HG03045 (cell line): ENCODE measurements around the gene VWA1.
"Not testable (repeated sequence)": the region's sequence is repeated elsewhere in the genome, so short reads cannot be mapped to it uniquely, and the experiment has no call there.

Source experiments
- ATAC-seq: cut with Tn5 transposase; IDR thresholded peaks from one replicate; pipeline ENCODE4 v1.9.1; 2021; ENCODE audit warnings: mild to moderate bottlenecking, moderate library complexity; ENCODE audit not compliant: unreplicated experiment

Gene VWA1

DNA sequence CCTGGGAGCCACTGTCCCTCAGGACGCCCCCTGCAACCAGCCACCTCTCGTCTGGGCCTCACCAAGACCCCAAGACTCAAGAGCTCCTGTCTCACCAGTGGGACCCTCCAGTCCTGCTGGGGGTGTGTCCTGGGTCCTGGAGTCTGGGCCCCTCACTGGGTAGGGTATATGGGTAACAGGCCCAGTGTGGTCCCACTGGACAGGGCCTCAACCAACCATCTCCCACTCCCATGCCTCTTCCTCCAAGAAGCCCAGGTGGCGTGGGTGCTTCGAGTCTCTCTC, 725 bp upstream of the VWA1 start:
- no peak for ATAC-seq

DNA sequence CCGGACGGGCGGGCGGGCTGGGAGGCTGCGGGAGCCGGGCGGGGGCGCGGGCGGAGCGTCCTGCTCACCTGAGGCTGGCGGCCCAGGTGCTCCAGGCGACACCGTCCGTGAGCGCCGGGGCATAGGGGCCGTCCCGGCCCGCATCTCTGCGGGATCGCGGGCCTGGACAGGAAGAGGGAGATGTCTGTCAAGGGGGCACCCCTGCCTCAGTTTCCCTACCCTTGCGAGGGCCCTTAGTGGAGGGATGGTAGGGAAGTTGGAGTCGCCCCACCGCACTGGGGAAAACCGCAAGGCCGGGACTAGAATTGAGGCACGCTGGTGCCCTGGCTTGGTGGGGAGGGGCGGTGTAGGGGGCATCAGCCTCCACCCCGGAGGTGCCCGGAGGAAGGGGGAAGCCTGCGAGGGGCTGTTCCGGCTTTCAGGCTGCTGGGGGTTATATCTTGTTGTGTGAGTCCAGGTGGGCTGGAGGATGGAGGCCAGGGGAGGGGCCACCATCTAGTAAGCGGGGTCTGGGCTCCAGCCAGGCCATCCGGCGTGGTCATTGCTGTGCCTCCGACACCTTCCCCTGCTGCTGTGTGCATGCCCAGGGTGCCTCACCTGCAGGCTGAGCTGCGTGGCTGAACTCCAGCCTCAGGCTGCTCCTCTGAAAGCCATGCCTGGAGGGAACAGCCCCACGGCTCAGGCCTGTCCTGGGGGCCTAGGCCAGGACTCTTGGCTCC, 580 bp downstream of the VWA1 start:
- no peak for ATAC-seq

DNA sequence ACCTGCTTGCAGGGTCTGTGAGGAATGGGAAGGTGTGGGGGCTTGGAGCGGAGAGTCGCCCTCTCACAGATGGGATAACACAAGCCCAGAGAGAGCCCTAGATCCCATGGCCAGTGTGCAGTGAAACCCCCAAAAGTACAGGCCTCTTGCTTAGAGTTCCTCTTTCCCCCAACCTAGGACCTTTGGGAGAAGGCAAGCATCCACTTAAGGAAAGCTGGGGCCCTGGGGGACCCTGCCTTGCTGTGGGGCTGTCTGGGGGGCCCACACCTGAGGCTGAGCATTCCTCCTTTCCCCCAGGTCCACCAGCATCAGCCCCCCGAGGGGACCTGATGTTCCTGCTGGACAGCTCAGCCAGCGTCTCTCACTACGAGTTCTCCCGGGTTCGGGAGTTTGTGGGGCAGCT, 1.1 kb downstream of the VWA1 start:
- no peak for ATAC-seq

DNA sequence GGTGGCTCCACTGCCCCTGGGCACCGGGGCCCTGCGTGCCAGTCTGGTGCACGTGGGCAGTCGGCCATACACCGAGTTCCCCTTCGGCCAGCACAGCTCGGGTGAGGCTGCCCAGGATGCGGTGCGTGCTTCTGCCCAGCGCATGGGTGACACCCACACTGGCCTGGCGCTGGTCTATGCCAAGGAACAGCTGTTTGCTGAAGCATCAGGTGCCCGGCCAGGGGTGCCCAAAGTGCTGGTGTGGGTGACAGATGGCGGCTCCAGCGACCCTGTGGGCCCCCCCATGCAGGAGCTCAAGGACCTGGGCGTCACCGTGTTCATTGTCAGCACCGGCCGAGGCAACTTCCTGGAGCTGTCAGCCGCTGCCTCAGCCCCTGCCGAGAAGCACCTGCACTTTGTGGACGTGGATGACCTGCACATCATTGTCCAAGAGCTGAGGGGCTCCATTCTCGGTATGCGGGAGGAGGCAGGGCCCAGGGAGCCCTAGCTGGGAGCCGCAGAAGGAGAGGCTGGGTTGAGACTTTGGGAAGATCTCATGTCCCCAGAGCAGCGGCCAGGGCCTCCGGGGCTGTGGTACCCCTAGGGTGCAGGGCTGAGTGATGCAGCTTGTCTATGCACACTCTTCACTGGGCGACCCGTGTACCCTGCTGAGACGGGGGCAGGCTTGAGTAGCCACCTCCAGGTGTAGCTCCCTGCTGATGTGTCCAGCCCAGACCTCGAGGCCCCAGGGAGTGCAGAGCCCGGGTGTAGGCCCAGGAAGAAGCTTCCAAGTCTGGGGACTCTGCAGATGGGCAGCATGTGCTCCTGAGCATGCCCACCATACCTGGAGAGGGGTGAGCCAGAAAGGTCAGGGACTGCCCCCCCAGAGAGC, 1.8 kb downstream of the VWA1 start:
- no peak for ATAC-seq

DNA sequence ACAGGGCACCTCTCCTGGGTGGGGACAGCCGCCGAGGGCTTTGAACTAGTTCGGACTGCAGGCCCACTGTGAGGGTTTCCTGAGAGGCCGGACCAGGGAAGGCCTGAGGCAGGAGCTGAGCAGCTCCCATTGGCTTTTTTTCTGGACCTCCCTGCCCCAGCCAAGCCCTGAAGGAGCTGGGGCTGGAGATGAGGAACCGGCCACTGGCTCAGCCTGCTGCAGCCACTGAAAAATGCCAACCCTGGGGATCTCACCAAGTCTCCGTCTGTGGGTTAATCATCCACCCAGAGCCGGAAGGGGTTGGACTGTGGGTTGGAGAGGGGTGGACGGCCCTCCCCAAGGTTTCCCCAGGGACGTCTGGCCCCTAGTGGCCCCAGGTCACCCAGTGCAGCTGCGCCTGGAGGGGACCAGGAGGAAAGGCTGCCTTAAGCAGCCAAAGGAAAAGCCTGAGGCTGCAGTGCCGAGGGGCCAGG, 2.5 kb downstream of the VWA1 start:
- no peak for ATAC-seq

DNA sequence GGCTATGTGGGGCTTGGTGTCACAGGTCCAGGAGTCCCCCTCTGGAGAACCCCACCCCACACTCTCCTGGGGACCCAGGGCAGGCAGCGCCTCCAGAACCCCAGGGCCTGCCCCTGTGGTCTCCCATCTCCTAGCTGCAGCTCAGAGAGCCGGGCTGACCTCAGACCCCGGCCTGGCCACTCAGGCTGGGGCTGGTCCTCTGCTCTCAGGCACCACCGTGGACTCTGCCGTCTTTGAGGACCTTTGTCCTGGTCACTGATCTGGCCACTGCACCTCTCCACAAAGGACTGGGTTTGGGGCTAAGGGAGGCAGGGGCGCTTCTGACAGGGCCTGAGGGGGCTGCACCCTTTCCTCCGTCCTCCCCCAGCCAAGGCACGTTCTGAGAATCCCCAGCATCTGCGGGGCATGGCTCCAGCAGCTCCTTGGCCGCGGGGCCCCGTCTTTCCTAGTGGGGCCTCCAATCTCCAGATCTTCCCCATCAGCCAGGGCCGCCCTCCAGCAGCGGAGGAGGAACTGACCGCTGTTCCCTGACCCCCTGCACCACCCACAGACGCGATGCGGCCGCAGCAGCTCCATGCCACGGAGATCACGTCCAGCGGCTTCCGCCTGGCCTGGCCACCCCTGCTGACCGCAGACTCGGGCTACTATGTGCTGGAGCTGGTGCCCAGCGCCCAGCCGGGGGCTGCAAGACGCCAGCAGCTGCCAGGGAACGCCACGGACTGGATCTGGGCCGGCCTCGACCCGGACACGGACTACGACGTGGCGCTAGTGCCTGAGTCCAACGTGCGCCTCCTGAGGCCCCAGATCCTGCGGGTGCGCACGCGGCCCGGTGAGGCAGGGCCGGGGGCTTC, 3.3 kb downstream of the VWA1 start:
- ATAC-seq: no peak

DNA sequence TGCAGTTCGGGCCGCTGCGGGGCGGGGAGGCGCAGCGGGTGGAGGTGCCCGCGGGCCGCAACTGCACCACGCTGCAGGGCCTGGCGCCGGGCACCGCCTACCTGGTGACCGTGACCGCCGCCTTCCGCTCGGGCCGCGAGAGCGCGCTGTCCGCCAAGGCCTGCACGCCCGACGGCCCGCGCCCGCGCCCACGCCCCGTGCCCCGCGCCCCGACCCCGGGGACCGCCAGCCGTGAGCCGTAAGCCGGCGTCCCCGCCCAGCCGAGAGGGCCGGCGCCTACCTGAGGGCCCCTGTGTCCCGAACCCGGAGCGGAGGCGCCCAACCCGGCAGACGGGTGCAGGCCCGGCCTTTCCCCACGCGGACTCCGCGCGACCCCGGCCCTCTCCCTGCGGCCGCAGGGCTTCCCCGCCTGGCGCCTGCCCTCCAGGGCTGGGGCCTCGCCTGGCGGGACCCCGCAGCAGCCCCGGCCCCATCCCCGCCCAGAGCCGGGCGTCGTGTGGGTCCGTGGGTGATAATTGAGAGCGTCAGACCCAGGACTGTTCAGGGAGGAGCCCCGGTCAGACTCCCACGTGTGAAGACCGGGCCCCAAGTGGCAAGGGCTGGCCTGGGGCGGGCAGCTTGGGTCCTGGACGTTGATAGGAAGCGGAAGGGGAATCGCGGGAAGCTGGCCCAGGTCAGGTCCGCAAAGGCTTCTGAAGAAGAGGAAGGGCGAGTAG, 4.2 kb downstream of the VWA1 start:
- no peak for ATAC-seq

DNA sequence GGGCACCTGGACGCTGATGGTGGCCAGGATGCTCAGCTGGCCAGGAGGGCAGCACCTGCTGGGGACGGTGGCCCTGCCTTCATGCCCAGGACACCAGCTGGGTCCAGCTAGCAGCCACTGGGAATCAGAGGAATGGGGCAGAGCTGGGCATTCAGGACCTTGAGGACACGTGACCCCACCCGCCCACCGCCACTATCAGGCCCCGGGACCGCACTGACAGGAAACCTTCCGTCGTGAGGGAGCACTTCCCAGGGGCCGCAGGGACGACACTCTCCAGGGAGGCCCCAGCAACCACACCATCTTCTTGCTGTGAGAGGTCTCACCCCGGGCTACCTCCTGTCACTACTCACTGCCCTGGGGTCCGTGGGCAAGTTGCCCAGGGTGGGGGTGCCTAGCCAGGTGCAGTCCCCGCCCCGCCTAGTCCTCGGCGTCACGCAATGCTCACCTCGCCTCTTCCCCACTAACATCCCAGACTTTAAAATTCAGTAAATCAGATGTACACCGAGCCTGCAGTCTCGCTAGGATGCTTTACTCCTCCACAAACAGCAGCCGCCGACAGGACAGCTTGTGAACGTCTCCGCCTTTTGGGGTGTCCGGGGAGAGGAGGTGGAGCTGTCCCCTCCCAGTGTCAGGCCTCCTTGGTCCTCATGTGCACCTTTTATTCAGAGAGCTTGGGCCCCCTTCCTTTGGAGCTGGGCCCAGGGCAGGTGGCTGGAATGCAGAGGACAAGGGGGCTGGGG, 4.9 kb downstream of the VWA1 start:
- no peak for ATAC-seq

DNA sequence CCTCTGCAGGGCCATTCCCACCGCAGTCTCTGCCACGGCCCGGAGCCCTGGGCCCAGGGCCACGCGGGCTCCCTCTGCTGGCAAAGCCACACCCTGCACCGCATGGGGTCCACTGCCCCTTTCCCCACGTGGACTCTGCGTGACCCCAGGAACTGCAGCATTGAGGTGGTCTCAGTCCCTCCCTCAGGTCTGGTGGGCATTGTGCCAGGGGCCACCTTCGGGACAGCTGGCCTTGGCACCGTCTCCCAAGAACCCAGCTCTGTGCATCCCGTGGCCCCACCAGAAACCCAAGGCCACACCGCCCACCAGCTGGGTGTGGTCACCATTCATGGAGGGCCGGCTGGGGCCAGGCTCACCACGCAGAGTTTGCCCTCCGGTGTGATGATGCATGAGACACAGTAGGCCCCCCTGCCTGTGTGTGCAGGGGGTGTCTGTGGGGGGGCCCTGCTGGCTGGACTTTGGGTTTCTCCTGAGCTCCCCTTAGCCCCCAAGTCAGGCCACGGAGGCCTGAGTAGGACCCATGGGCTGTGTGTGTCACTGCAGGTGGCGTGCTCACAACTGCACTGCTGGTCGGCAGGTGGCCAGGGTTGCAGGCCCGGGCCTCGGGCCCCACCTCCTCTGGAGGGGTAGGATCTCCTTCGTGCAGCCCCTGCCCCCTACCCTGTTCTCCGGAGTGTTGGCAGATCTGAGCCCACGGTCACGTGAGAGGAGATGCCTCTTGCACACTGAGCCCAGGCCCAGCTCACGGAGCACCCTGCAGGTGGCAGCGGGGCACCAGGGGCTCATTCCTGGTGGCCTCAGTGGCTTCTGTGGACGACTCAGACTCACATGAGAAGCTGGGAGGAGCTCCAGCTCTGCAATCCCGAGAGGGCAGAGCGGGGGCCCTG, 5.8 kb downstream of the VWA1 start:
- ATAC-seq: no peak

DNA sequence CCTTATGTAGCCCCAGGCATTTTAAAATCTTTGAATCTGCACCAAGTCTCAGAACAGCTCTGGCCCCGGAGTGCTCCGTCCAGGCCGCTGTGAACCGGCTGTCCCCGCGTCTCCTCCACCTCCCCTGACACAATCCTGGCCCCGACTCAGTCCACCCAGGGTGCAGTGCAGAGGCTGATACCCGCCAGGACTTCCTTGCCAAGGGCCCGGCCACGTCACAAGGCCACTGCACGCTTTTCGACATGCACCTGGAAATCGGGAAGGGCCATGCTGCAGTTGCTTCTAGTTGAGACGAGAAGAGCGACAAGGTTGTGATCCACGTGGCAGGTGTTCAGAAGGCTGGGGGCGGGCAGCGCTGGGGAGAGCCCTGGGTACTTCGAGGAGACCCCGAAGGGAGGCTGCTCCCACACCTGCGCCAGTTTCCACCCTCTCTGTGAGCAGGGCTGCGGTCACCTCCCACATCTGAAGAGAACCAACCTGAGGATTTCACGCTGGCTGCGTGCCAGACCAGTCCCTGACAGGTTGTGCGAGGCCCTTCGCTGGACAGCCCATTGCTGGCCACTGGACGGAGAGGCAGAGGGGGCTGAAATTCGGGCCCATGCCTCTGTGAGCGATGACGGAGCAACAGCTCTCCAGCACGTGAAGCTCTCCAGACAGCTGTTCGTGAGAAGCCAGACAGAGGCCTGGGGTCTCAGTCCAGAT, 6.7 kb downstream of the VWA1 start:
- no peak for ATAC-seq

DNA sequence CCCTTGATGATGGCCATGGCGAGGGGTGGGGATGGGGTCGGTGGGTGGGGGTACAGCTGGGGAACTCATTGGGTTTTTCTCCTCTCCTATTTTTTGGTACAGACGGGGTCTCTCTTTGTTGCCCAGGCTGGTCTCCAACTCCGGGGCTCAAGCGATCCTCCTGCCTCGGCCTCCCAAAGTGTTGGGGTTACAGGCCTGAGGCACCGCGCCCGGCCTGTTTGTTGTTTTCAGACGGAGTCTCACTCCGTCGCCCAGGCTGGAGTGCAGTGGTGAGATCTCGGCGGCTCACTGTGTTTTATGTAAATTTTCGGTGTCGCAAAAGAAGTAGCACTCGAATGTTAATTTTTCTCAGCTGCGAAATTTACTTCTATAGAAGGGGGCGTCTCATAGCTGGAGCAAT, 11.1 kb downstream of the VWA1 start:
- not testable (repeated sequence) for ATAC-seq

DNA sequence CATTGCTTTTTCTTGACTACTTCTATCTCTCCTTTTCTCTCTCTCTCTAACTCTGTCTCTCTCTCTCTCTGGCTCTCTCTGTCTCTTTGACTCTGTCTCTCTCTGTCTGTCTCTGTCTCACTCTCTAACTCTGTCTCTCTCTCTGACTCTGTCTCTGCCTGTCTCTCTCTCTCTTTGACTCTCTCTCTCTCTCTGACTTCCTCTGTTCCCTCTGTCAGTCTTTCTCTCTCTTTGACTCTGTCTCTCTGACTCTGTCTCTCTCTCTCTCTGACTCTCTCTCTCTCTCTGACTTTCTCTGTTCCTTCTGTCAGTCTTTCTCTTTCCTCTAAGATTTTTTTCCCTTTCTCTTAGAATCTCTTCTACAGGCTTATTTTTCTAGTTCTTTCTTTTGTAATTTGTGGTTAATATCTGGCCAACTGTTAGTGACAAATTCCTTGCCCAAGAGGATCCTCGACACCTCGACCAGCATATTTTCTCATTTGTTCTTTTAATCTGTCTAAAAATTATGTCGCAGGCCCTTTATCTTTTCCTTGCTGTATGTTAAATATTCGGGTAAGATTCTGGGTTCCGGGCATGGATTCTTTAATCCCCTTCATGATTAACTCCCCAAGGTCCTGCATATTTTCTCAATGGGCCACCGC, 13.7 kb downstream of the VWA1 start, which contains the start of gene ATAD3C:
TSS of gene ATAD3C (plus strand) at position 591 of the 641 bp plus-strand sequence. CDS start 995 bp downstream, outside the sequence.
- ATAC-seq: no peak

DNA sequence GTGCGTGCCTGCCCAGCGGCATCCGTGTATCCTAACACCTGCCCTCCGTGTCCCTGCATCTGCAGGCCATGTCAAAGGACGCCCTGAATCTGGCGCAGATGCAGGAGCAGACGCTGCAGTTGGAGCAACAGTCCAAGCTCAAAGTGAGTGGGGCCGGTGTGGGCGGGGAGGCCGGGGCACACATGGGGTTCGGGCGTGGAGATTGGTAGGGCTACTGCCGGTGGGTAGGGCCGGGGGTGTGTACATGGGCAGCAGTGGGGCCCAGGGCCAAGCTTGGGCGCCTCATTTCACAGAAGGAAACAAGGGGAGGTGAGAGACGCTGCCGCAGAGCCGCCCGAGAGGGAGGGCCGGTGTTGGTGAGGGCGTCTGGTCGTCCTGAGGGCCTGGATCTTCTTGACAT, 15.1 kb downstream of the VWA1 start:
- not testable (repeated sequence) for ATAC-seq

DNA sequence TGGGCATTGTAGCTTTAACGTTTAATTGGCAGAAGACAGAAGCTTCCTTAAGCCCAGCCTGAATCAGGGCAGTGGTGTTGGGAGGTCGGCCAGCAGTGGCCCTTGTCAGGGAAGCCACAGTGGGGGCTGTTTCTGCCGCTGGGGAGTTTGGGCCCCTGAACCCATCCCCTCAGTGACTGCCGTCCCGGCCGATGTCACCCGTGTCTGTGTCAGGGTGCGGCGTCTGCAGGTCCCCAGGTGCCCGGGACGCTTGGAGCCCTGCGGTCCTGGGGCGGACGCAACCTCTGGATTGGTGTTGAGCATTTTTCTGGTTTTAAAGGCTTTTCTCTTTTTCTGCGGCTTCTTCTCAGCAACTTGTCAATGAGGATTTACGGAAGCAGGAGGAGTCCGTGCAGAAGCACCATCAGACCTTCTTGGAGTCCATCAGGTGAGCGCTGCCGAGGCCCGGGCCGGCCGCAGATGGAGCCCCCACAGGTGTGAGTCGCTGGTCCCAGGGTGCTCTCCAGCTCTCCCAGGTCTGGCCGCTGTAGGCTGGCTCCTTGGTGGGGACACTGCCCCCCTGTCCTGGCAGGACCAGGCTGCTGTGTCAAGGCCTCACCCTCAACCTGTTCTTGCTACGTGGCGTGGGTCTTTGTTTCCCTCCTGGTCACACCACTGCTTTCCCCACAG, 16.3 kb downstream of the VWA1 start:
- no peak for ATAC-seq

DNA sequence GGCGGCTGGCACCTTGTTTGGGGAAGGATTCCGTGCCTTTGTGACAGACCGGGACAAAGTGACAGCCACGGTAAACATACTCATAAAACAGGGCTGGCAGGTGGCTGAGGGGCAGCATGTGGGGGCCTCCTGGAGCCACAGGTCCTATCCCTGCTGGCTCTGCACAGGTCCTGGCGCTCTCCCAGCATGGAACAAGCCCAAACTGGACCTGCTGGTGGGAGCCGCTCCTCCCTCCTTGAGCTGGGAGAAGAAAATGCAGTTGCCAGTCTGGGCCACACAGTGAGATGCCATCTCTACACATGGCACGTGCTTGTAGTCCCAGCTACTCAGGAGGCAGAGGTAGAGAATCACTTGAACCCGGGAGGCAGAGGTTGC, 16.9 kb downstream of the VWA1 start:
- not testable (repeated sequence) for ATAC-seq

DNA sequence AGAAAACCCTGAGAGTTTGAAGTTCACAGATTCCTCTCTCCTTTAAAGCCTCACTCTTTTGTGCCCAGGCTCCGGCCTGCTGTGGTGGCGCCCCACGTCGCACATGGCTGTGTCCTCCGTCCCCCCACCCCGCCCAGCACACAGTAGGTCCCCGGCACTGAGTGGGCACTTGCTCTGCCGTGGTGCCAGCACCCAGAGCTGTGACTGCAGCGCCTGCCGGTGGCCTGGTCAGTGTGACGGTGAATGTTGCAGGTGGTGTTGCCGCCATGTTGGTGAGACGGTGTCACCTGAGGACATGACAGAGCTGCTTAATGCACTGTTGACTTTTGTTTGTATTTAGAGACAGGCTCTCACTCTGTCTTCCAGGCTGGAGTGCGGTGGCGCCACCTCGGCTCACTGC, 17.4 kb downstream of the VWA1 start:
- ATAC-seq: no peak

DNA sequence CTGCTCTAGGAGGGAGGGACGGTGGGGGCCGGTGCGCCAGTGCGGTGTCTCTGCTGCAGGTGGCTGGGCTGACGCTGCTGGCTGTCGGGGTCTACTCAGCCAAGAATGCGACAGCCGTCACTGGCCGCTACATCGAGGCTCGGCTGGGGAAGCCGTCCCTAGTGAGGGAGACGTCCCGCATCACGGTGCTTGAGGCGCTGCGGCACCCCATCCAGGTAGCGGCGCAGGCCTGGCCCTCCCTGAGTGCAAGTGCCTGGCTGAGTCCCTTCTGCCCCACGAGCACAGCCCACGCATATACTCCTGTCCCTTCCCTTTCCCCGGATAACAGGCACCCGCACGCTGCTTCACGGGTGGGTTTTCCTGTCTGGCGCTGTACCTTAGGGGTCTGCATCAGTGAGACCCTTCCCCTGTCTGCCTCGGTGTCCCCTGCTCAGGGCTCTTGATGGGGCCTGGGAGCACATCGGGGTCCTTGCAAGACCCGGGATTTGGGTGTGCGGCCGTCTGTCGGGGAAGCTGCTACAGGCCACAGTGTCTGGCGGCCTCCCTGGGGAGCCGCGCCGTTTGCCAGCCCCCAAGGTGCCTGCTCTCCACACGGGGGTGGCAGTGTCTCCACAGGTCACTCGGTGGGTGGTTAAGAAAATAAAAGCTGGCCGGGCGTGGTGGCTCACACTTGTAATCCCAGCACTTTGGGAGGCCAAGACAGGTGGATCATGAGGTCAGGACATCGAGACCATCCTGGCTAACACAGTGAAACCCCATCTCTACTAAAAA, 19.0 kb downstream of the VWA1 start:
- ATAC-seq: not testable (repeated sequence)
